ENCODE data around the gene GRN. TPM values are rescaled to one million over a fixed set of nuclear protein-coding genes. Genes with fewer than 3 reads are reported as not detected.
A peak's percentile ranks its signal among the peaks of the same experiment; 100 is the strongest.
"Not testable (repeated sequence)": the region's sequence is repeated elsewhere in the genome, so short reads cannot be mapped to it uniquely, and the experiment has no call there.

Gene GRN
- total RNA-seq, 1 donor, result 294 TPM

GRCh38 chr17:44359006-44359405 is 13.9 kb downstream of the GRN start:
- peaks cover 11% of the 10 kb centered on the region for H3K4me1 ChIP-seq (ENCODE audit: insufficient read depth, low read length)
- H3K4me3 ChIP-seq (ENCODE audit: low read length), result no peak overlapping the region
- no peaks in the 10 kb centered on the region for H3K9me3 ChIP-seq (ENCODE audit: low read depth, low read length)
- peaks cover 5% of the 10 kb centered on the region for H3K27me3 ChIP-seq (ENCODE audit: insufficient read depth, low read length)

- Histone ChIP-seq H3K4me3 (ENCODE audit: low read length) (no peak overlapping the region), H3K4me1 (ENCODE audit: insufficient read depth, low read length) (peaks cover 12% of the 10 kb centered on the region), H3K27me3 (ENCODE audit: insufficient read depth, low read length) (peaks cover 5% of the 10 kb centered on the region), H3K9me3 (ENCODE audit: low read depth, low read length) (no peaks in the 10 kb centered on the region)
Measured at GRCh38 chr17:44359458-44360143, 14.5 kb downstream of the GRN start.

DNA sequence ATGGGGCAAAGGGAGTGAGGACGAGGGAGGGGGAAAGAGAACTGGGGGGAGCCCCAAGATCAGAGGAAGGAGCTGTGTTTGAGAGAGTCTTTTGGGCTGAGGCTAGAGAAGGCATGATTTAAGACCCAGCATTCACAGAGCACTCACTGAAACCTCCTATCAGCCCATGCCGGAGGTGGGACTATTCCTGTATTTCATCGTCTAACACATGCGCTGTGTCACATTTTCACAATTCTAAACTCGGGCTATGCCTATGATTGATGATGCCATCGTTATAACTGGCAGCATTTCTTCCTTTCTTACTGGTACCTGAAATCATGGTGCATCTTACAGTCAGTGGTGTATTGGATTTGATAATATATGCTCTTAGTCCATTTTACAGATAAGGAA is 15.0 kb downstream of the GRN start:
- Histone ChIP-seq H3K27me3 (ENCODE audit: insufficient read depth, low read length) (peaks cover 5% of the 10 kb centered on the region), H3K9me3 (ENCODE audit: low read depth, low read length) (no peaks in the 10 kb centered on the region), H3K4me1 (ENCODE audit: insufficient read depth, low read length) (peaks cover 12% of the 10 kb centered on the region), H3K4me3 (ENCODE audit: low read length) (no peak overlapping the region)

- peaks cover 5% of the 10 kb centered on the region for H3K27me3 ChIP-seq (ENCODE audit: insufficient read depth, low read length)
- no peak overlapping the region for H3K4me3 ChIP-seq (ENCODE audit: low read length)
- H3K4me1 ChIP-seq (ENCODE audit: insufficient read depth, low read length), result peaks cover 12% of the 10 kb centered on the region
- H3K9me3 ChIP-seq (ENCODE audit: low read depth, low read length), result no peaks in the 10 kb centered on the region
Measured at GRCh38 chr17:44360826-44361225, 15.7 kb downstream of the GRN start.

- Histone ChIP-seq H3K4me1 (ENCODE audit: insufficient read depth, low read length) (peaks cover 12% of the 10 kb centered on the region), H3K4me3 (ENCODE audit: low read length) (no peak overlapping the region), H3K9me3 (ENCODE audit: low read depth, low read length) (no peaks in the 10 kb centered on the region), H3K27me3 (ENCODE audit: insufficient read depth, low read length) (peaks cover 5% of the 10 kb centered on the region)
Measured at GRCh38 chr17:44361292-44362260, 16.5 kb downstream of the GRN start.

DNA sequence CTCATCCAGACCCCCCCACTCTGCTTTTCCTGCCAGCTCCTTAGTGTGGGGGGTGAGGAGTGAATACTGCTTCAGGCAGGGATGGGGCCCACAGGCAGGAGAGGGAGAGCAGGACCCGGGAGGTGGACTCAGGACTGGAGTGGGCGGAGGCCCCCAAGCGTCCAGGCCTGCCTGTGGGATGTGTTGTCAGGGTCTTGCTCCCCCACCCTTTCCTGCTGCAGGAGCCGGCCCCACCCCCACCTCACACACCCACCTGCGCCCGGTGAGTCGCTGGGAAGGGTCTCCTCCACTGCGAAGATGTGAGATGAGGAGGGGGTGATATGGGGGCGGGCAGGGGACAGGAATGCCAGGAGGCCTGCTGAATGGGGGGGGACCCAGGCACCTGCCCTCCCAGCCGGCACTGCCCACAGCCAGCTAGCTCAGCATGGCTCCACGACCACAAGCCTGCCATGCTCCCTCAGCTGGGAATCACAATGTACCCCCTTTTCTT is 17.4 kb downstream of the GRN start:
- H3K9me3 ChIP-seq (ENCODE audit: low read depth, low read length), result no peaks in the 10 kb centered on the region
- peaks cover 12% of the 10 kb centered on the region for H3K4me1 ChIP-seq (ENCODE audit: insufficient read depth, low read length)
- H3K4me3 ChIP-seq (ENCODE audit: low read length), result no peak overlapping the region
- peaks cover 5% of the 10 kb centered on the region for H3K27me3 ChIP-seq (ENCODE audit: insufficient read depth, low read length)

- peaks cover 5% of the 10 kb centered on the region for H3K27me3 ChIP-seq (ENCODE audit: insufficient read depth, low read length)
- no peaks in the 10 kb centered on the region for H3K9me3 ChIP-seq (ENCODE audit: low read depth, low read length)
- peaks cover 12% of the 10 kb centered on the region for H3K4me1 ChIP-seq (ENCODE audit: insufficient read depth, low read length)
- H3K4me3 ChIP-seq (ENCODE audit: low read length), result peak overlapping the region; percentile 33
Measured at GRCh38 chr17:44362949-44363612, 18.0 kb downstream of the GRN start.

GRCh38 chr17:44363613-44364159 is 18.6 kb downstream of the GRN start, which contains the start of gene FAM171A2:
FAM171A2 (minus strand) TSS chr17:44363853; CDS start chr17:44363714, 139 bp downstream.
- Histone ChIP-seq H3K4me3 (ENCODE audit: low read length) (peak within 1 kb of the TSS; percentile 33), H3K27me3 (ENCODE audit: insufficient read depth, low read length) (peaks cover 5% of the 10 kb centered on the region), H3K9me3 (ENCODE audit: low read depth, low read length) (no peaks in the 10 kb centered on the region), H3K4me1 (ENCODE audit: insufficient read depth, low read length) (peaks cover 12% of the 10 kb centered on the region)

DNA sequence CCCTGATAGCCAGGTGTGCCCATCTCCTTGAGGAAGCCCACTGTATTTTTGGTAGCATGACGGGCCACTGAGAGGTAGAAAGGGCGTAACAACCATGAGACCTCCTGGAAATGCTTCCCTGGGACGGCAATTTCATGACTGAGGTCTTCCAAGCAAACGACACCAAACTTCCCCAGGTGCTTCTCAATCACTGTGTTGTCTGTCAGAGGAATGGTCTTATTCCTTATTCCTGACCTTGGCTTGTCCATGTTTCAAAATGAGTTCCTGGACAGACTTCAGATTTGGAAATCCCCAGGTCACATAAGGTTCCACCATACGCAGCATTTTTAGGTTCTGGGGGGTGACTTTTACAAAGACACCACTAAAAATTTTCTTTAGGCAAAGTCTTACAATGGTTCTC is 19.9 kb downstream of the GRN start:
- H3K9me3 ChIP-seq (ENCODE audit: low read depth, low read length); H3K4me3 ChIP-seq (ENCODE audit: low read length); H3K27me3 ChIP-seq (ENCODE audit: insufficient read depth, low read length): not testable (repeated sequence)
- H3K4me1 ChIP-seq (ENCODE audit: insufficient read depth, low read length), result peaks cover 12% of the 10 kb centered on the region

GRCh38 chr17:44367231-44367979 is 22.3 kb downstream of the GRN start:
- H3K4me3 ChIP-seq (ENCODE audit: low read length), result no peak overlapping the region
- H3K27me3 ChIP-seq (ENCODE audit: insufficient read depth, low read length), result peaks cover 5% of the 10 kb centered on the region
- no peaks in the 10 kb centered on the region for H3K9me3 ChIP-seq (ENCODE audit: low read depth, low read length)
- peaks cover 12% of the 10 kb centered on the region for H3K4me1 ChIP-seq (ENCODE audit: insufficient read depth, low read length)

DNA sequence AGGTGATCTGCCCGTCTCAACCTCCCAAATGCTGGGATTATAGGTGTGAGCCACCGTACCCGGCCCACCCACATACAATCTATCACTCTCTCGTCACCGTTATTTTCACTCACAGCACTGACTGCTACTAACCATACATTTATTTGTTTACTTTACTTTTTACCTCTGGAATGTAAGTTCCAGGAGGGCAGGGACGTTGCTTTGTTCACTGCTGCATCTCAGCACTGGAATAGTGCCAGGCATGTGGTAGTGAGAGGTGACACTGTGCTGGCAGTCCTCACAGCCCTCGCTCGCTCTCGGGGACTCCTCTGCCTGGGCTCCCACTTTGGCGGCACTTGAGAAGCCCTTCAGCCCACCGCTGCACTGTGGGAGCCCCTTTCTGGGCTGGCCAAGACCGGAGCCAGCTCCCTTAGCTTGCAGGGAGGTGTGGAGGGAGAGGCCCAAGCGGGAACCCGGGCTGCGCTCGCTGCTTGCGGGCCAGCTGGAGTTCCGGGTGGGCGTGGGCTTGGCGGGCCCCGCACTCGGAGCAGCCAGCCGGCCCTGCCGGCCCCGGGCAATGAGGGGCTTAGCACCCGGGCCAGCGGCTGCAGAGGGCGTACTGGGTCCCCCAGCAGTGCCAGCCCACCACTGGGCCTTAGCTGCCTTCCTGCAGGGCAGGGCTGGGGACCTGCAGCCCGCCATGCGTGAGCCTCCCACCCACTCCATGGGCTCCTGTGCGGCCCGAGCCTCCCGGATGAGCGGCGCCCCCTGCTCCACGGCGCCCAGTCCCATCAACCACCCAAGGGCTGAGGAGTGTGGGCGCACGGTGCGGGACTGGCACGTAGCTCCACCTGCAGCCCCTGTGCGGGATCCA is 23.5 kb downstream of the GRN start:
- H3K9me3 ChIP-seq (ENCODE audit: low read depth, low read length); H3K4me3 ChIP-seq (ENCODE audit: low read length); H3K27me3 ChIP-seq (ENCODE audit: insufficient read depth, low read length); H3K4me1 ChIP-seq (ENCODE audit: insufficient read depth, low read length): not testable (repeated sequence)

- not testable (repeated sequence) for H3K27me3 ChIP-seq (ENCODE audit: insufficient read depth, low read length); H3K9me3 ChIP-seq (ENCODE audit: low read depth, low read length); H3K4me3 ChIP-seq (ENCODE audit: low read length); H3K4me1 ChIP-seq (ENCODE audit: insufficient read depth, low read length)
Measured at GRCh38 chr17:44369414-44370023, 24.4 kb downstream of the GRN start.

DNA sequence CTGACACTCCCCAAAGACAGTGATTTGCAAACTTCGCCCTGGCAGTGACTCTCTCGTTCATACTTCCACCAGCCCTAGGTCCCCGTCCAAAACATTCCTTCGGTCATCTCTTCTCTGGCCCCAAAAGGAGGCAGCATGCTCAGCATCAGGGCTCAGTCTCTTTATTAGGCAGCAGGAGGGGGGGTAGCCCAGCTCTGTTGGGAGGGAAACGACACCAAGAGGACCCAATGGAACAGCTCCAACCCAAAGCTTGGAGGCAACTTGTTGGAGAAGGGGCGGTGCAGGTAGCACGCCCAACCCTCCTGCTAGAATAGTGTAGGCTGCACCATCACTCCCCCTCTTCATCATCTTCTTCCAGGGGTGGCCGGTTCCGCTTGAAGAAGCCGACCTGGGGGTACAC is 26.9 kb downstream of the GRN start:
- Histone ChIP-seq H3K27me3 (ENCODE audit: insufficient read depth, low read length) (peaks cover 2% of the 10 kb centered on the region), H3K4me1 (ENCODE audit: insufficient read depth, low read length) (no peaks in the 10 kb centered on the region), H3K9me3 (ENCODE audit: low read depth, low read length) (no peaks in the 10 kb centered on the region), H3K4me3 (ENCODE audit: low read length) (no peak overlapping the region)
